K562 (cell line): ENCODE measurements around the gene FRRS1L. TPM values are rescaled to one million over a fixed set of nuclear protein-coding genes. Genes with fewer than 3 reads are reported as not detected.

Source experiments
- ATAC-seq: fragments of 200-7000 bp; cut with Tn5 transposase; 3 replicates; pipeline ENCODE4 v1.9.1; 2020; ENCODE audit warnings: moderate library complexity
- BruUV-seq: library from RNA; stranded (reverse); fragments of 400-500 nt; replicated peaks from 2 replicates; lab custom pipeline; 2021; lab: Mats Ljungman, UMichigan
- CTCF ChIA-PET: fragments of 300-600 bp; formaldehyde crosslinking; extraction: SDS; loops from one replicate; lab custom pipeline; 2021; ENCODE audit warnings: low intra/inter-chr PET ratio; lab: Yijun Ruan, JAX
- POLR2A ChIA-PET: fragments of 300-600, 350-650 bp; sonication (Branson Sonifier 250); formaldehyde crosslinking; extraction: SDS; loops from one replicate; lab custom pipeline; 2021; ENCODE audit warnings: antibody characterized with exemption, inconsistent platforms; lab: Yijun Ruan, JAX
- DNase-seq, 4 experiments: peaks; one replicate each; pipeline versions ENCODE4 v3.0.0 to v3.0.0-alpha.2; 2011 to 2018; ENCODE audit warnings: low spot score in 3 of 4, mixed read lengths in 3 of 4; ENCODE audit errors: extremely low read depth in 1 of 4
- FAIRE-seq: peaks from 2 replicates; lab custom pipeline; 2011; peaks lifted over from hg19 to GRCh38; lab: Jason Lieb, UNC
- H2AFZ ChIP-seq: 2 replicates; pipeline ENCODE4 v1.6.0; 2011; ENCODE audit warnings: low read depth, low read length, control low read depth, inconsistent platforms
- H3K27ac ChIP-seq: fragments of 200-600 bp; 3 replicates; pipeline ENCODE4 v1.8.0; 2011; ENCODE audit warnings: low read depth, mild to moderate bottlenecking, control low read depth, inconsistent platforms, low read length, moderate library complexity, mixed read lengths; ENCODE audit errors: extremely low read depth
- H3K27me3 ChIP-seq, 2 experiments: fragments of 300-600 bp in 1 of 2; 2 replicates in 1 of 2; 3 replicates in 1 of 2; pipeline versions ENCODE4 v1.6.0 to v1.8.0; 2011; ENCODE audit warnings: inconsistent platforms in 2 of 2, low read length in 2 of 2, mild to moderate bottlenecking in 1 of 2, mixed read lengths in 1 of 2, moderate library complexity in 1 of 2; ENCODE audit not compliant: control insufficient read depth in 2 of 2, insufficient read depth in 2 of 2
- H3K36me3 ChIP-seq: fragments of 300-600 bp; 3 replicates; pipeline ENCODE4 v1.8.0; 2011; ENCODE audit warnings: mild to moderate bottlenecking, low read length, inconsistent platforms; ENCODE audit not compliant: control insufficient read depth, insufficient read depth
- H3K4me1 ChIP-seq, 2 experiments: fragments of 200-600 bp in 1 of 2; replicated peaks in 1 of 2; 2 replicates in 1 of 2; 3 replicates in 1 of 2; pipeline versions ENCODE4 v1.5.1 to v1.8.0; 2011; ENCODE audit warnings: inconsistent platforms in 2 of 2, low read length in 2 of 2, mild to moderate bottlenecking in 1 of 2, mixed read lengths in 1 of 2, moderate library complexity in 1 of 2; ENCODE audit not compliant: control insufficient read depth in 2 of 2, insufficient read depth in 2 of 2
- H3K4me2 ChIP-seq: 2 replicates; pipeline ENCODE4 v1.6.1; 2011; ENCODE audit warnings: low read length, control low read depth, inconsistent platforms, mixed read lengths; ENCODE audit not compliant: insufficient read depth
- H3K4me3 ChIP-seq: fragments of 200-600 bp; sonication (generic), shearing (Covaris generic); 2 replicates; pipeline ENCODE4 v1.5.1; 2016; ENCODE audit warnings: control low read depth, inconsistent platforms
- H3K79me2 ChIP-seq: fragments of 200-600 bp; 3 replicates; pipeline ENCODE4 v1.8.0; 2011; ENCODE audit warnings: low read length, inconsistent platforms; ENCODE audit not compliant: control insufficient read depth, insufficient read depth
- H3K9ac ChIP-seq, 2 experiments: 2 replicates each; pipeline versions ENCODE4 v1.6.0 to v1.6.1; 2011; ENCODE audit warnings: low read depth in 2 of 2, low read length in 2 of 2, control low read depth in 1 of 2, inconsistent platforms in 1 of 2, mild to moderate bottlenecking in 1 of 2, mixed read lengths in 1 of 2; ENCODE audit not compliant: insufficient read depth in 1 of 2
- H3K9me1 ChIP-seq: one replicate; pipeline ENCODE4 v1.6.0; 2011; ENCODE audit warnings: inconsistent platforms, mild to moderate bottlenecking, low read length, moderate library complexity; ENCODE audit not compliant: control insufficient read depth, insufficient read depth
- H3K9me3 ChIP-seq: replicated peaks from 2 replicates; pipeline ENCODE4 v1.5.1; 2011; ENCODE audit warnings: low read depth, low read length, inconsistent platforms; ENCODE audit not compliant: control insufficient read depth, insufficient read depth
- H4K20me1 ChIP-seq: replicated peaks from 2 replicates; pipeline ENCODE4 v1.6.1; 2011; ENCODE audit warnings: low read length, inconsistent platforms, mixed read lengths; ENCODE audit not compliant: control insufficient read depth, insufficient read depth
- ARID2 ChIP-seq: fragments of 450-650 bp; IDR thresholded peaks from 2 replicates; pipeline ENCODE4 v1.6.1; 2017; ENCODE audit warnings: antibody characterized with exemption, mild to moderate bottlenecking
- BACH1 ChIP-seq: fragments of 200-800 bp; sonication (Bioruptor generic); IDR thresholded peaks from 2 replicates; pipeline ENCODE4 v1.6.1; 2016; ENCODE audit warnings: missing genetic modification characterization, missing compliant biosample characterization
- CHD2 ChIP-seq: IDR thresholded peaks from 2 replicates; pipeline ENCODE4 v1.6.1; 2011; ENCODE audit warnings: low read depth, low read length
- MEF2A ChIP-seq: IDR thresholded peaks from 2 replicates; pipeline ENCODE4 v1.6.1; 2011; ENCODE audit warnings: low read depth, mild to moderate bottlenecking, low read length, moderate library complexity; ENCODE audit not compliant: control insufficient read depth
- MEIS2 ChIP-seq: fragments of 450-650 bp; IDR thresholded peaks from 2 replicates; pipeline ENCODE4 v1.6.1; 2014; ENCODE audit warnings: mild to moderate bottlenecking; ENCODE audit not compliant: partially characterized antibody
- POLR2AphosphoS2 ChIP-seq: IDR thresholded peaks from 2 replicates; pipeline ENCODE4 v1.6.1; 2012; ENCODE audit warnings: low read length, improper control_type of control experiment
- SAFB2 ChIP-seq: fragments of 200-400 bp; formaldehyde crosslinking; IDR thresholded peaks from 2 replicates; pipeline ENCODE4 v1.6.1; 2018; ENCODE audit warnings: borderline replicate concordance, low read length, low read depth, moderate library complexity; ENCODE audit not compliant: severe bottlenecking
- ZNF146 ChIP-seq: IDR thresholded peaks from one replicate; pipeline ENCODE4 v1.6.1; 2018; ENCODE audit warnings: missing compliant biosample characterization; ENCODE audit not compliant: unreplicated experiment
- ZNF79 ChIP-seq: fragments of 250-450 bp; sonication (Bioruptor Pico); IDR thresholded peaks from 2 replicates; pipeline ENCODE4 v1.4.0; 2020; ENCODE audit warnings: low read depth, mild to moderate bottlenecking, moderate library complexity
- WGBS: fragments of 100-300 bp; shearing (Covaris generic); methylation state at CpG from one replicate; pipeline ENCODE4 v1.1.6; 2016; ENCODE audit warnings: low coverage, mixed read lengths; ENCODE audit not compliant: insufficient coverage; ENCODE audit errors: missing lambda C conversion rate; 5-methylcytosine and 5-hydroxymethylcytosine counted together
- in situ Hi-C: fragments of 300-500 bp; cut with MboI; formaldehyde crosslinking; loops from 4 replicates; pipeline ENCODE4 v1.15.0; 2018; ENCODE audit warnings: inconsistent platforms, mixed read lengths
- intact Hi-C: fragments of 100-400 bp; cut with micrococcal nuclease; formaldehyde crosslinking; loops from 2 replicates; pipeline ENCODE4 v1.14.2; 2022
- polyA plus RNA-seq, 8 experiments: library from polyadenylated mRNA; depleted of rRNA in 4 of 8; stranded (reverse) in 5 of 8; unstranded in 3 of 8; fragments of >200 nt; fragmentation: Nextera tagmentation in 2 of 8; fragmentation: Illumina TruSeq in 1 of 8; extraction: Ambion mirVana in 2 of 8; extraction: Trizol in 1 of 8; gene quantifications; 2 replicates each; pipeline versions ENCODE4 v1.2.1 to v1.2.3, GENCODE V29; 2011 to 2014; ENCODE audit warnings: inconsistent platforms in 1 of 8, missing spikeins in 1 of 8
- total RNA-seq, 7 experiments: library from RNA; depleted of rRNA in 6 of 7; stranded (reverse); fragments of >200 nt in 6 of 7; fragmentation: Illumina TruSeq in 2 of 7; extraction: Trizol in 2 of 7; gene quantifications; 2 replicates each; pipeline versions ENCODE4 v1.2.1 to v1.2.3, GENCODE V29; 2011 to 2021; ENCODE audit warnings: low replicate concordance in 1 of 7
- TF ChIP-seq, protein P1 (sequence below): fragments of 250-450 bp; sonication (Bioruptor Pico); IDR thresholded peaks from 2 replicates; pipeline ENCODE4 v1.4.0; 2020

Gene FRRS1L
- total and polyA plus RNA-seq, 9 of the 15 experiments (the other 6 are each of a cell fraction or from before 2014, with no cell fraction given), result under 0.01 to 0.04 (median 0.03) TPM; not detected in 5

DNA sequence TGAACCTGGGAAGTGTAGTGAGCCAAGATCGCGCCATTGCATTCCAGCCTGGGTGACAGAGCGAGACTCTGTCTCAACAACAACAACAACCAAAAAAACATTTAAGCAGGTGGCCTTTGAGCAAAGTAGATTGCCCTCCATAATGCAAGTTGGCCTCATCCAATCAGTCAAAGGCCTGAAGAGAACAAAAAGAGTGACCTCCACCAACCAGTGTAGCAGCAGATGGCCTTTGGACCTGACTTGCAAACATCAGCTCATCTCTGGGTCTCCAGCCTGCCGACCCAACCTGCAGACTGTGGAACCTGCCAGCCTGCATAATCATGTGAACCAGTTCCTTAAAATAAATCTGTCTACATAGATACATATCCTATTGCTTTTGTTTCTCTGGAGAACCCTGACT lies 7.5 kb downstream of the FRRS1L start:
- no peaks in the 10 kb centered on the region for H3K9me3 ChIP-seq
- TF ChIP-seq MEIS2 (peak; percentile 5), CHD2 (no peak)
- in situ Hi-C loops, result no loop called here
- intact Hi-C loops, result no loop called here
- peaks cover 5 to 10% of the 10 kb centered on the region in 2 experiments; a peak in 4 of 5 replicates for H3K4me1 ChIP-seq
- H3K9ac ChIP-seq, result no peak overlapping the region
- H3K4me3 ChIP-seq, result no peak overlapping the region
- ATAC-seq (no peak), FAIRE-seq (no peak), DNase-seq (no peak)
- no peaks in the 10 kb centered on the region for H3K9me1 ChIP-seq
- H3K79me2 ChIP-seq, result no peaks in the 10 kb centered on the region
- no TSS peak for BruUV-seq
- no peak overlapping the region for H3K27ac ChIP-seq
- H3K27me3 ChIP-seq, result no peaks in the 10 kb centered on the region
- no peak overlapping the region for H2AFZ ChIP-seq
- H3K36me3 ChIP-seq, result no peaks in the 10 kb centered on the region
- WGBS, result 71% methylated on average over 4 of the region's 4 CpGs
- ChIA-PET CTCF (no interaction called here), POLR2A (interaction anchor here (0.6 kb wide), 1 partner anchor 10 kb away, joined by 3 read pairs; no protein-coding TSS in a partner anchor)
- no peak overlapping the region for H3K4me2 ChIP-seq
- no peaks in the 10 kb centered on the region for H4K20me1 ChIP-seq

DNA sequence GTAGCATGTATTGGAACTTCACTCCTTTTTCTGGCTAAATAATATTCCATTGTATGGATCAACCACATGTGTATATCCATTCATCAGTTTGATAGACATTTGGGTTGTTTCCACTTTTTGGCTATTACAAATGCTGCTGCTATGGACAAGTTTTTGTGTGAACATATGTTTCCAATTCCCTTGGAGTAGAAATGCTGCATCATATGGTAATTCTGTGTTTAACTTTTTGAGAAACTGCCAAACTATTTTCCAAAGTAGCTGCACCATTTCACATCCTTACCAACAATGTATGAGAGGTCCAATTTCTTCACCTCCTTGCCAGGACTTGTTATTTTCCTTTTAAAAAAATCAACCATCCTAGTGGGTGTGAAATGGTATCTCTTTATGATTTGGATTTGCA lies 8.4 kb downstream of the FRRS1L start:
- 0 out of 2 replicates have a peak, but pooled peaks cover 3% of the 10 kb centered on the region for H3K9me3 ChIP-seq
- H3K9me1 ChIP-seq, result no peaks in the 10 kb centered on the region
- ATAC-seq (no peak), FAIRE-seq (no peak), DNase-seq (no peak)
- H3K4me2 ChIP-seq, result no peak overlapping the region
- H3K9ac ChIP-seq, result no peak overlapping the region
- in situ Hi-C loops, result no loop called here
- H3K36me3 ChIP-seq, result no peaks in the 10 kb centered on the region; the same call in 2 of the 3 replicates
- peaks cover 5 to 10% of the 10 kb centered on the region in 2 experiments; a peak in 4 of 5 replicates for H3K4me1 ChIP-seq
- no TSS peak for BruUV-seq
- ChIA-PET POLR2A (interaction anchor here (0.7 to 1.7 kb wide), 2 partner anchors 35 to 58 kb away, joined by 3 to 4 read pairs; no protein-coding TSS in a partner anchor), CTCF (no interaction called here)
- no peaks in the 10 kb centered on the region for H4K20me1 ChIP-seq
- no peaks in the 10 kb centered on the region for H3K27me3 ChIP-seq
- H3K27ac ChIP-seq, result no peak overlapping the region
- H3K4me3 ChIP-seq, result no peak overlapping the region
- H2AFZ ChIP-seq, result no peak overlapping the region
- intact Hi-C loops, result no loop called here
- H3K79me2 ChIP-seq, result no peaks in the 10 kb centered on the region
- TF ChIP-seq, protein P1, sequence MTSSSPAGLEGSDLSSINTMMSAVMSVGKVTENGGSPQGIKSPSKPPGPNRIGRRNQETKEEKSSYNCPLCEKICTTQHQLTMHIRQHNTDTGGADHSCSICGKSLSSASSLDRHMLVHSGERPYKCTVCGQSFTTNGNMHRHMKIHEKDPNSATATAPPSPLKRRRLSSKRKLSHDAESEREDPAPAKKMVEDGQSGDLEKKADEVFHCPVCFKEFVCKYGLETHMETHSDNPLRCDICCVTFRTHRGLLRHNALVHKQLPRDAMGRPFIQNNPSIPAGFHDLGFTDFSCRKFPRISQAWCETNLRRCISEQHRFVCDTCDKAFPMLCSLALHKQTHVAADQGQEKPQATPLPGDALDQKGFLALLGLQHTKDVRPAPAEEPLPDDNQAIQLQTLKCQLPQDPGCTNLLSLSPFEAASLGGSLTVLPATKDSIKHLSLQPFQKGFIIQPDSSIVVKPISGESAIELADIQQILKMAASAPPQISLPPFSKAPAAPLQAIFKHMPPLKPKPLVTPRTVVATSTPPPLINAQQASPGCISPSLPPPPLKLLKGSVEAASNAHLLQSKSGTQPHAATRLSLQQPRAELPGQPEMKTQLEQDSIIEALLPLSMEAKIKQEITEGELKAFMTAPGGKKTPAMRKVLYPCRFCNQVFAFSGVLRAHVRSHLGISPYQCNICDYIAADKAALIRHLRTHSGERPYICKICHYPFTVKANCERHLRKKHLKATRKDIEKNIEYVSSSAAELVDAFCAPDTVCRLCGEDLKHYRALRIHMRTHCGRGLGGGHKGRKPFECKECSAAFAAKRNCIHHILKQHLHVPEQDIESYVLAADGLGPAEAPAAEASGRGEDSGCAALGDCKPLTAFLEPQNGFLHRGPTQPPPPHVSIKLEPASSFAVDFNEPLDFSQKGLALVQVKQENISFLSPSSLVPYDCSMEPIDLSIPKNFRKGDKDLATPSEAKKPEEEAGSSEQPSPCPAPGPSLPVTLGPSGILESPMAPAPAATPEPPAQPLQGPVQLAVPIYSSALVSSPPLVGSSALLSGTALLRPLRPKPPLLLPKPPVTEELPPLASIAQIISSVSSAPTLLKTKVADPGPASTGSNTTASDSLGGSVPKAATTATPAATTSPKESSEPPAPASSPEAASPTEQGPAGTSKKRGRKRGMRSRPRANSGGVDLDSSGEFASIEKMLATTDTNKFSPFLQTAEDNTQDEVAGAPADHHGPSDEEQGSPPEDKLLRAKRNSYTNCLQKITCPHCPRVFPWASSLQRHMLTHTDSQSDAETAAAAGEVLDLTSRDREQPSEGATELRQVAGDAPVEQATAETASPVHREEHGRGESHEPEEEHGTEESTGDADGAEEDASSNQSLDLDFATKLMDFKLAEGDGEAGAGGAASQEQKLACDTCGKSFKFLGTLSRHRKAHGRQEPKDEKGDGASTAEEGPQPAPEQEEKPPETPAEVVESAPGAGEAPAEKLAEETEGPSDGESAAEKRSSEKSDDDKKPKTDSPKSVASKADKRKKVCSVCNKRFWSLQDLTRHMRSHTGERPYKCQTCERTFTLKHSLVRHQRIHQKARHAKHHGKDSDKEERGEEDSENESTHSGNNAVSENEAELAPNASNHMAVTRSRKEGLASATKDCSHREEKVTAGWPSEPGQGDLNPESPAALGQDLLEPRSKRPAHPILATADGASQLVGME (CRISPR knock-in tag), result no peak
- no peak for TF ChIP-seq BACH1 (tag)
- no peak for TF ChIP-seq MEF2A
- peak; percentile 26 for TF ChIP-seq ZNF146 (CRISPR knock-in tag)
- TF ChIP-seq ARID2, result no peak
- TF ChIP-seq SAFB2, result no peak
- TF ChIP-seq ZNF79 (CRISPR knock-in tag), result no peak
- TF ChIP-seq POLR2AphosphoS2, result no peak
